SK-N-MC (cell line): ENCODE data around the gene NANOG.
"Not testable (repeated sequence)": the region's sequence is repeated elsewhere in the genome, so short reads cannot be mapped to it uniquely, and the experiment has no call there.

Source experiments
- EZH2 ChIP-seq: fragments of 200-600 bp; sonication (generic); IDR thresholded peaks from one replicate; pipeline ENCODE4 v1.6.1; 2017; ENCODE audit warnings: antibody characterized with exemption
- POLR2AphosphoS5 ChIP-seq: IDR thresholded peaks from 2 replicates; pipeline ENCODE4 v1.6.1; 2012; ENCODE audit warnings: mild to moderate bottlenecking, low read depth, low read length, borderline replicate concordance

DNA sequence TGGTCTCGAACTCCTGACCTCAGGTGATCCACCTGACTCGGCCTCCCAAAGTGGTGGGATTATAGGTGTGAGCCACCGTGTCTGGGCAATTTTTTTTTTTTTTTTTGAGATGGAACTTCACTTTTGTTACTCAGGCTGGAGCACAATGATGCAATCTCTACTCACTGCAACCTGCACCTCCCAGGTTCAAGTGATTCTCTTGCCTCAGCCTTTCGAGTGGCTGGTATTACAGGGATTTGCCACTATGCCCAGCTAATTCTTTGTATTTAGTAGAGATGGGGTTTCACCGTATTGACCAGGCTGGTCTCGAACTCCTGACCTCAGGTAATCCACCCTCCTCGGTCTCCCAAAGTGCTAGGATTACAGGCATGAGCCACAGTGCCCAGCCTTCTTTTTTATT lies 8.1 kb downstream of the NANOG start:
- not testable (repeated sequence) for TF ChIP-seq POLR2AphosphoS5, EZH2
